ENCODE results near the gene PRSS8.

The PRSS8 gene

GRCh38 chr16:31082368-31083045 is 53.0 kb downstream of the PRSS8 start:
- DNase-seq (ENCODE audit: low read depth) = no peak
